D721Med (cell line): ENCODE results near the gene FAM180A.

Experiments used
- DNase-seq: peaks from one replicate; pipeline ENCODE4 v3.0.0; 2011; ENCODE audit warnings: low spot score; ENCODE audit not compliant: insufficient read length
- FAIRE-seq: peaks from 2 replicates; lab custom pipeline; 2011; peaks lifted over from hg19 to GRCh38; lab: Jason Lieb, UNC
- TF ChIP-seq, protein P1 (sequence below): IDR thresholded peaks from 2 replicates; pipeline ENCODE4 v1.5.1; 2012; ENCODE audit warnings: mild to moderate bottlenecking, control low read depth; ENCODE audit not compliant: insufficient read depth; ENCODE audit errors: missing control alignments

Gene FAM180A

DNA sequence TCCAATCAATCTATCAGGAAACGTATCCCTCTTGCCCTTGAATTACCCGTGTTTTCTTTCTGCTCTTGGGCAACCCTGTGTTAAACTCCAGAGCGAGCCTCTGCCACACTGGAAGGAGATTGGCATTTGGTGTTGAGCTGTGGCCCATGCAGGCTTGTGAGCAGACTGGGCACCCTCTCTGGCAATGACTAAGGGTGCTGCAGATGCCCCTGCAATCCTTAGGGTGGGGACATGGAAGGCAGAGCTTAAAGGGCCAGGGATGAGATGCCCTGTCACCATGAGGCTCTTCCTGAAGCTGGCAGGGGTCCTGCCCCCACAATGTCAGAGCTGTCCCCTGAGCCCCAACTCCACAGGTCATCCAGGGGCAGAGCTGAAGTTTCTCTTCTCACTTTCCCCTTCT lies 19.5 kb upstream of the FAM180A start:
- no peak for FAIRE-seq
- TF ChIP-seq, protein P1, sequence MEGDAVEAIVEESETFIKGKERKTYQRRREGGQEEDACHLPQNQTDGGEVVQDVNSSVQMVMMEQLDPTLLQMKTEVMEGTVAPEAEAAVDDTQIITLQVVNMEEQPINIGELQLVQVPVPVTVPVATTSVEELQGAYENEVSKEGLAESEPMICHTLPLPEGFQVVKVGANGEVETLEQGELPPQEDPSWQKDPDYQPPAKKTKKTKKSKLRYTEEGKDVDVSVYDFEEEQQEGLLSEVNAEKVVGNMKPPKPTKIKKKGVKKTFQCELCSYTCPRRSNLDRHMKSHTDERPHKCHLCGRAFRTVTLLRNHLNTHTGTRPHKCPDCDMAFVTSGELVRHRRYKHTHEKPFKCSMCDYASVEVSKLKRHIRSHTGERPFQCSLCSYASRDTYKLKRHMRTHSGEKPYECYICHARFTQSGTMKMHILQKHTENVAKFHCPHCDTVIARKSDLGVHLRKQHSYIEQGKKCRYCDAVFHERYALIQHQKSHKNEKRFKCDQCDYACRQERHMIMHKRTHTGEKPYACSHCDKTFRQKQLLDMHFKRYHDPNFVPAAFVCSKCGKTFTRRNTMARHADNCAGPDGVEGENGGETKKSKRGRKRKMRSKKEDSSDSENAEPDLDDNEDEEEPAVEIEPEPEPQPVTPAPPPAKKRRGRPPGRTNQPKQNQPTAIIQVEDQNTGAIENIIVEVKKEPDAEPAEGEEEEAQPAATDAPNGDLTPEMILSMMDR = no peak

DNA sequence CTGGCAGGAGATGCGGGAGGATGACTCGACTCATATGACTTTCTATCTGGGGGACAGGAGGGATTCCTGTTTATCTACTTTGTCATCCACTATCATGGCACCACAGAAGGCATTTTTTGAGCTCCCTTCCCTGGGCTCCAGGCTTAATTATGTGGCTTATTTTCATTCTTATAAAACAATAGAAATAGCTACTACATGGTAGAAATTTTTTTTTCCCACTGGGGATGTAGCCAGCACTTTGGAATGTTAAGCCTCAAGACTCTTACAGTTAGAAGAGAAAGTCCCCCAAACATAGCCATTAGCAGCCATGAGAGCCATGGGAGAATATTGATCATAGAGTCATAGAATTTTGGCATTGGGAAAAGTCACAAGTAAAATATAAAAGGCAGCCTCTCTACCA lies 14.6 kb upstream of the FAM180A start:
- no peak for DNase-seq
- TF ChIP-seq, protein P1 = no peak
- no peak for FAIRE-seq

More for the DNA sequence above, 19.5 kb upstream of the FAM180A start:
- no peak for DNase-seq

DNA sequence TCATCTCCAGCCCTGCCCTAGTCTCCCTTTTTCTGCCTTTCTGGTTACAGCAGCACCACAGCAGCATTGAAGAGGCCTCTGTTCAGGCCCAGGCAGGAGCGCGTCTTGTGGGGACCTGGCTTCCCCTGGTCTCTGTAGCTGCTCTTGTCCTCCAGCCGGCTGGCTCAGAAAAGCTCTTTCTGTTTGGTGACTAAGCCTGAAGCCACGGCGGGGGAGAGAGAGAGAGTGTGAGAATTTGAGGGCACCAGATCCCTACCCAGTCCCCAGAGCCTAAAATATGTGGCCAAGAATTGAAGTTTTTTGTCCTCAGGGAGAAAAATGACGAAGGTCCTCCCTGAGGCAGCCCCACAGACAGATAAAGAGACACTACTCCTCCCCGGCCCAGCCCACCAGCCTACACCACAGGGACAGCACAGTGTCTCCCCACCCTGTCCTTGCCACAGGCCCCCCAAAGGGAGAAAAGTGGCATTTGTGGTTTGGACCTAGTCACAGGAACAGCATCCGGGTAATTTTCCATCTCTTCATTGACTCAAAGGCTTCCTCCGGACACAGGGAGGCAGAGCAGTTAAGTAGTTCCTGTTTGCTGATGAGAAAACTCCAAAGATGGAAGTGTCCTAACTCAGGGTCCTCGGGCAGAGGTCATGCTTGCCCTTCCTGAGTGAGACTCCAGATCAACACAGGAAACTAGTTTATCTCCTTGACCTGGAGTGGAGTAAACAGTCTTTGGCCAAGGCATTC lies 13.3 kb upstream of the FAM180A start:
- DNase-seq = no peak
- no peak for FAIRE-seq
- TF ChIP-seq, protein P1 = no peak

DNA sequence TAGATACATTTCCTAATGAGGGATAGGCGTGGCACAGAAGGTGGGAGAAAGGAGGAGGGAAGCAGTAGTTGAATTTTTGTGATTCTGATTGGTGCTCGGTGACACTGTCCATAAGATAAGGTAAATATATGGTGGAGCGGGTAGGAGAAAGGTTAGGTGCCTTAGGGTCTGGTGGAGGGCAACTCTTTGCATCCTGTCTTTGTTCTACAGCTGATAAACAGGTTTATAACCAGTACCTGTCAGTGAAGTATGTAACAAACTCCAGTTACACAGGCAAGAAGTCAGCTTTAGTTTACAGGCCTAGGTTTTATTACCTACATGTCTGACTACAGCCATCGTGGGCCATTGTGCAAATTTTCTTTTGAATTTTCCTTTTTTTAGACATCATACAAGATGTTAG lies 10.9 kb upstream of the FAM180A start:
- DNase-seq = no peak
- FAIRE-seq = no peak
- TF ChIP-seq, protein P1 = no peak

DNA sequence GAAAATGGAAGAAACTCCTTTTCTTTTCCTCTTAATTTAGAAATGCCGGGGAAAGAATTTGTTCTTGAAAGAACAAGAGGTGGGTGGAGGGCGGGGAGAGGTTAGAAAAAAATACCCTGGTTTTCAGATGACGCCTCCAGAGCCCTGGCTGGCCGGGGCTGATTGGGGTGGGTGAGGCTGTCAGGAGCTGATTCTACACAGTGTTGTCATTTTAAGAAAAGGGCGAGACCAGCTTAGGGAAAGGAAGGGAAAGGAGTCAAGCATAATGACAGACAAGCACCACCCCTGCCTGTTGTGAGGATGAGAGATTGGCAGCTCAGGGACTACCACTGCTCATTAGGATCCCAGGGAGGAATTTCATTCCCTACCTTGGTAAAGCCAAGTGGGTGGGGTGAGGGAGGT lies 9.9 kb upstream of the FAM180A start:
- TF ChIP-seq, protein P1 = no peak
- FAIRE-seq (no peak), DNase-seq (no peak)

DNA sequence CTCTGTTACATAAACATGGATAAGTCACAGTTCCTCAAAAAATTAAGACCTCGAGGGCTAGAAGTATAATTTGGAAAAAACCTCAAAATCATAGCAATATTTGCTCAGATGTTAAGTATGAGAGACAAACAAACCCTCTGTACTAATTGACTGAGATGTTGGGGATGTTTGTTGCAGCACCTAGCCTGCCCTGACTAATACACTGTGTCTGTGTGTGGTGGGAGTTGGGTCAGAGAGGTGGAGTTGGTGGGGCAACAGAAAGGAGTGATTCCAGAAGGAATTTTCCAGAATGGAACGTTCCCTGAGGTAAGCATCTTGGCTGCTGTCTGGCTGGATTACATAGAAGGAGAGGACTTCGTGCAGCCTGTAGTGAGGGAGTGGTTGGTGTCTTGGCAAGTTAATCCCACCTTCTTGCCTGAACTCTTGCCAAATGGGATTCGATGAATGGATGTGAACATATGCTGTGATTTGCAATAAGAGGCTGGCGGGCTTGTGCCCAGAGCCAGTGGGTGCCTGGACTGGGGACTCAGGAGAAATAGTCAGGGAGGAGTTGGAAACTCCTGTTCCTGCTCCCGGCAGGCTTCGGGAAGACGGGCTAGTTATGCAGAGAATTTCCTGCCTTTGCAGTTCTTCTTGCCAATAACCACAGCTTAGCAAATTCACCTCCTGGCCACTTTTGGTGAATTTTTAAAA lies 9.3 kb upstream of the FAM180A start:
- FAIRE-seq = no peak
- TF ChIP-seq, protein P1 = no peak
- DNase-seq = no peak

DNA sequence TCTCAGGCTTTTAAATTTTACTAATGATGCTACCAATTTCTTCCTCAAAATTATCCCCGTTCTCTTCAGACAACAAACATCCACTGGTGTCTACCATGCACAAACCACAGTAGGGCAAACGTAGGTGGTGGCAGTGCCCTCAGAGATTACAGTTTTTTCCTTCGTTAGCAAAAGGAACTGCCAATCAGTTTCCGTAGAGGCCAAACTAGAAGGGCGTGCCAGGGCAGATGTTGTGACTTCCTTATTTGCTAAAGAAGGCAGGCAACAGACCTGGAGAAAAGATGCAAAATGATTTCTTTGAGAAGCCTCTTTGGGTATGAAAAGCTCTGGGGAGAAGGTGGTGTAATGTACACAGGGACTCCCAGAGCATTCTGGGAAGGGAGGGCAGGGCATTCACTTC lies 7.6 kb upstream of the FAM180A start:
- TF ChIP-seq, protein P1 = no peak
- DNase-seq (no peak), FAIRE-seq (no peak)
